H9 (cell line): ENCODE results near the gene NKX6-2. TPM values are rescaled to one million over a fixed set of nuclear protein-coding genes. Genes with fewer than 3 reads are reported as not detected.

Experiments
- DNase-seq: peaks from one replicate; pipeline ENCODE4 v3.0.0-alpha.2; 2017
- H2AFZ ChIP-seq: one replicate; pipeline ENCODE4 v1.6.1; 2013; ENCODE audit warnings: mild to moderate bottlenecking, low read length, control low read depth, moderate library complexity
- H2AK5ac ChIP-seq: 2 replicates; pipeline ENCODE4 v1.6.1; 2013; ENCODE audit warnings: low read length, control low read depth, mixed read lengths; ENCODE audit not compliant: insufficient read length
- H2BK120ac ChIP-seq: one replicate; pipeline ENCODE4 v1.6.1; 2013; ENCODE audit warnings: low read depth, mild to moderate bottlenecking, low read length, control low read depth, inconsistent platforms; ENCODE audit not compliant: poor library complexity, severe bottlenecking
- H2BK12ac ChIP-seq: 2 replicates; pipeline ENCODE4 v1.6.1; 2013; ENCODE audit warnings: low read length, control low read depth, mixed read lengths, low read depth; ENCODE audit not compliant: insufficient read length
- H2BK15ac ChIP-seq: 2 replicates; pipeline ENCODE4 v1.6.1; 2013; ENCODE audit warnings: low read depth, low read length, control low read depth
- H2BK20ac ChIP-seq: one replicate; pipeline ENCODE4 v1.6.1; 2013; ENCODE audit warnings: low read depth, mild to moderate bottlenecking, low read length, control low read depth, inconsistent platforms; ENCODE audit not compliant: poor library complexity, severe bottlenecking
- H2BK5ac ChIP-seq: 2 replicates; pipeline ENCODE4 v1.6.1; 2013; ENCODE audit warnings: low read length, control low read depth, mixed read lengths; ENCODE audit not compliant: insufficient read length
- H3K14ac ChIP-seq: 2 replicates; pipeline ENCODE4 v1.6.1; 2013; ENCODE audit warnings: low read length, control low read depth; ENCODE audit not compliant: insufficient read depth
- H3K18ac ChIP-seq: 2 replicates; pipeline ENCODE4 v1.6.1; 2013; ENCODE audit warnings: low read depth, mild to moderate bottlenecking, mixed read lengths, low read length, control low read depth; ENCODE audit not compliant: insufficient read length
- H3K23ac ChIP-seq: 2 replicates; pipeline ENCODE4 v1.6.1; 2013; ENCODE audit warnings: low read length, control low read depth, mixed read lengths, low read depth; ENCODE audit not compliant: insufficient read length
- H3K23me2 ChIP-seq: 2 replicates; pipeline ENCODE4 v1.6.1; 2013; ENCODE audit warnings: low read depth, mild to moderate bottlenecking, mixed read lengths, low read length, control low read depth; ENCODE audit not compliant: insufficient read length, poor library complexity, severe bottlenecking
- H3K27ac ChIP-seq: 2 replicates; pipeline ENCODE4 v1.5.1; 2013; ENCODE audit warnings: low read length, control low read depth, mixed read lengths, low read depth; ENCODE audit not compliant: insufficient read length
- H3K27me3 ChIP-seq: 2 replicates; pipeline ENCODE4 v1.6.1; 2013; ENCODE audit warnings: low read length, control low read depth, inconsistent platforms; ENCODE audit not compliant: insufficient read depth
- H3K4ac ChIP-seq: 2 replicates; pipeline ENCODE4 v1.6.1; 2013; ENCODE audit warnings: low read depth, mild to moderate bottlenecking, control low read depth, inconsistent platforms, low read length, moderate library complexity
- H3K4me1 ChIP-seq: 2 replicates; pipeline ENCODE4 v1.6.1; 2013; ENCODE audit warnings: low read length, control low read depth, inconsistent platforms; ENCODE audit not compliant: insufficient read depth
- H3K4me2 ChIP-seq: 2 replicates; pipeline ENCODE4 v1.6.1; 2013; ENCODE audit warnings: low read length, control low read depth, mixed read lengths; ENCODE audit not compliant: insufficient read length, insufficient read depth
- H3K56ac ChIP-seq: 2 replicates; pipeline ENCODE4 v1.6.1; 2013; ENCODE audit warnings: low read depth, mild to moderate bottlenecking, mixed read lengths, low read length, control low read depth; ENCODE audit not compliant: insufficient read length
- H3K79me1 ChIP-seq: 2 replicates; pipeline ENCODE4 v1.6.1; 2013; ENCODE audit warnings: low read depth, mild to moderate bottlenecking, moderate library complexity, low read length, control low read depth, inconsistent platforms; ENCODE audit not compliant: insufficient read depth, poor library complexity, severe bottlenecking
- H3K79me2 ChIP-seq: 2 replicates; pipeline ENCODE4 v1.6.1; 2013; ENCODE audit warnings: low read length, control low read depth, inconsistent platforms; ENCODE audit not compliant: insufficient read depth
- H3K9ac ChIP-seq: 2 replicates; pipeline ENCODE4 v1.6.1; 2013; ENCODE audit warnings: low read length, control low read depth, mixed read lengths; ENCODE audit not compliant: insufficient read length; ENCODE audit errors: extremely low read depth
- H3K9me3 ChIP-seq: one replicate; pipeline ENCODE4 v1.6.1; 2013; ENCODE audit warnings: low read depth, low read length, inconsistent platforms; ENCODE audit not compliant: control insufficient read depth
- H3T11ph ChIP-seq: one replicate; pipeline ENCODE4 v1.6.1; 2013; ENCODE audit warnings: mild to moderate bottlenecking, low read length, control low read depth, inconsistent platforms
- H4K20me1 ChIP-seq: one replicate; pipeline ENCODE4 v1.6.1; 2013; ENCODE audit not compliant: control insufficient read depth, insufficient read length, insufficient read depth
- H4K5ac ChIP-seq: 2 replicates; pipeline ENCODE4 v1.6.1; 2013; ENCODE audit warnings: low read depth, mild to moderate bottlenecking, mixed read lengths, low read length, control low read depth; ENCODE audit not compliant: insufficient read length
- H4K8ac ChIP-seq: replicated peaks from 2 replicates; pipeline ENCODE4 v1.6.1; 2013; ENCODE audit warnings: low read length, control low read depth, mixed read lengths, low read depth; ENCODE audit not compliant: insufficient read length
- H4K91ac ChIP-seq: 2 replicates; pipeline ENCODE4 v1.6.1; 2013; ENCODE audit warnings: low read depth, mild to moderate bottlenecking, moderate library complexity, mixed read lengths, low read length, control low read depth; ENCODE audit not compliant: insufficient read length
- H3K27ac Mint-ChIP-seq, 3 experiments: 2 replicates in 2 of 3; 3 replicates in 1 of 3; pipeline ENCODE4 v1.8.0; 2020 to 2021; ENCODE audit warnings: mixed read lengths in 3 of 3, mild to moderate bottlenecking in 1 of 3, moderate library complexity in 1 of 3
- H3K27me3 Mint-ChIP-seq: 2 replicates; pipeline ENCODE4 v1.8.0; 2021; ENCODE audit warnings: low read depth, mild to moderate bottlenecking, moderate library complexity, mixed read lengths
- H3K36me3 Mint-ChIP-seq, 3 experiments: 2 replicates in 2 of 3; 3 replicates in 1 of 3; pipeline ENCODE4 v1.8.0; 2020 to 2021; ENCODE audit warnings: low read depth in 3 of 3, mixed read lengths in 3 of 3; ENCODE audit not compliant: insufficient read depth in 1 of 3
- H3K4me1 Mint-ChIP-seq, 2 experiments: 2 replicates each; pipeline ENCODE4 v1.8.0; 2020; ENCODE audit warnings: mixed read lengths in 2 of 2
- H3K4me3 Mint-ChIP-seq, 2 experiments: 2 replicates in 1 of 2; 3 replicates in 1 of 2; pipeline ENCODE4 v1.8.0; 2020 to 2021; ENCODE audit warnings: mild to moderate bottlenecking in 2 of 2, mixed read lengths in 2 of 2, moderate library complexity in 1 of 2
- H3K9me3 Mint-ChIP-seq, 2 experiments: 2 replicates in 1 of 2; 3 replicates in 1 of 2; pipeline ENCODE4 v1.8.0; 2020; ENCODE audit warnings: mild to moderate bottlenecking in 2 of 2, mixed read lengths in 2 of 2, moderate library complexity in 1 of 2
- WGBS: extraction: QIAGEN DNeasy Blood & Tissue Kit; methylation state at CpG from one replicate; pipeline ENCODE4 v1.1.7; 2013; ENCODE audit warnings: missing lambda C conversion rate, low lambda C conversion rate, mixed read lengths; ENCODE audit not compliant: insufficient read length; ENCODE audit errors: extremely low coverage; 5-methylcytosine and 5-hydroxymethylcytosine counted together
- total RNA-seq: library from RNA; stranded (reverse); gene quantifications from 2 replicates; pipeline ENCODE4 v1.2.1, GENCODE V29; 2021
- TF ChIP-seq, protein P1 (sequence below): fragments of 200-600 bp; sonication (generic); conservative IDR thresholded peaks from 3 replicates; pipeline ENCODE4 v1.8.0; 2021; ENCODE audit warnings: antibody characterized with exemption, mild to moderate bottlenecking

NKX6-2 gene
- total RNA-seq, 1 experiment from 2014 or later: 0.13 TPM

DNA sequence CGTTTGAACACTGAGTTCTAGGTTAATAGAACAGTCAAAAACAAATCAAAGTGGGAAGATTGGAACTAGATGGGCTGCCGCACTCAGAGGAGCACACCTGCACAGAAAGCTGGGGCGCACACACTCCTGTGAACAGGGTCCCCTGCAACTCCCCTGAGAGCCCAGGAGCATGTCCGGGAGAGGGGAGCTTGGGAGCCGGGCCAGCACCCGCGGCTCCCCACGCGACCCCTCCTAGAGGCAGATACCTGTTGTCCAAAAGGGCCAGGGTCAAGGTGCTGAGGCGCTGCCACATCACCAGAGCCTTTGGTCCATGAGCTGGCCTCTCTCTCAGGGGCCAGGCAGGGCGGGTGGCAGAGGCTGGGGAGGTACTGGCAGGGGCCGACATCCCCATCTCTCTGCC, 5.6 kb downstream of the NKX6-2 start:
- no peak overlapping the region for H3K4ac ChIP-seq
- no peak for DNase-seq
- no peak overlapping the region for H2AFZ ChIP-seq
- TF ChIP-seq, protein P1, sequence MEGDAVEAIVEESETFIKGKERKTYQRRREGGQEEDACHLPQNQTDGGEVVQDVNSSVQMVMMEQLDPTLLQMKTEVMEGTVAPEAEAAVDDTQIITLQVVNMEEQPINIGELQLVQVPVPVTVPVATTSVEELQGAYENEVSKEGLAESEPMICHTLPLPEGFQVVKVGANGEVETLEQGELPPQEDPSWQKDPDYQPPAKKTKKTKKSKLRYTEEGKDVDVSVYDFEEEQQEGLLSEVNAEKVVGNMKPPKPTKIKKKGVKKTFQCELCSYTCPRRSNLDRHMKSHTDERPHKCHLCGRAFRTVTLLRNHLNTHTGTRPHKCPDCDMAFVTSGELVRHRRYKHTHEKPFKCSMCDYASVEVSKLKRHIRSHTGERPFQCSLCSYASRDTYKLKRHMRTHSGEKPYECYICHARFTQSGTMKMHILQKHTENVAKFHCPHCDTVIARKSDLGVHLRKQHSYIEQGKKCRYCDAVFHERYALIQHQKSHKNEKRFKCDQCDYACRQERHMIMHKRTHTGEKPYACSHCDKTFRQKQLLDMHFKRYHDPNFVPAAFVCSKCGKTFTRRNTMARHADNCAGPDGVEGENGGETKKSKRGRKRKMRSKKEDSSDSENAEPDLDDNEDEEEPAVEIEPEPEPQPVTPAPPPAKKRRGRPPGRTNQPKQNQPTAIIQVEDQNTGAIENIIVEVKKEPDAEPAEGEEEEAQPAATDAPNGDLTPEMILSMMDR: no peak
- H3K27me3 ChIP-seq: peaks cover 34% of the 10 kb centered on the region
- H3K9me3 ChIP-seq: no peaks in the 10 kb centered on the region
- H3K23ac ChIP-seq: no peak overlapping the region
- no peak overlapping the region for H3K18ac ChIP-seq
- no peak overlapping the region for H2AK5ac ChIP-seq
- no peak overlapping the region for H2BK120ac ChIP-seq
- no peak overlapping the region for H2BK20ac ChIP-seq
- H3K36me3 Mint-ChIP-seq: peaks cover 0 to 3% (median 0%) of the 10 kb centered on the region in 3 experiments; a peak in 4 of 7 replicates
- H3K79me1 ChIP-seq: no peaks in the 10 kb centered on the region
- H4K5ac ChIP-seq: no peak overlapping the region
- no peaks in the 10 kb centered on the region for H3K79me2 ChIP-seq
- no peak overlapping the region for H2BK12ac ChIP-seq
- H4K20me1 ChIP-seq: no peaks in the 10 kb centered on the region
- H3K4me3 Mint-ChIP-seq: no peak overlapping the region
- WGBS: no CpG with 5 or more reads among the region's 12 CpGs
- H3K4me1 Mint-ChIP-seq: peaks cover 14 to 21% of the 10 kb centered on the region in 2 experiments
- H2BK15ac ChIP-seq: no peak overlapping the region
- no peak overlapping the region for H3K27ac Mint-ChIP-seq
- no peak overlapping the region for H4K91ac ChIP-seq
- H3K14ac ChIP-seq: no peak overlapping the region
- no peak overlapping the region for H3K27ac ChIP-seq
- H2BK5ac ChIP-seq: no peak overlapping the region
- H3K9me3 Mint-ChIP-seq: no peaks in the 10 kb centered on the region; a peak in 1 of 5 replicates
- H3K27me3 Mint-ChIP-seq: peaks cover 45% of the 10 kb centered on the region
- H3K9ac ChIP-seq: no peak overlapping the region
- H3K56ac ChIP-seq: no peak overlapping the region
- 0 out of 2 replicates have a peak, but pooled peaks cover 3% of the 10 kb centered on the region for H3K4me1 ChIP-seq
- no peak overlapping the region for H3T11ph ChIP-seq
- H4K8ac ChIP-seq: no peak overlapping the region
- H3K4me2 ChIP-seq: no peak overlapping the region
- no peaks in the 10 kb centered on the region for H3K23me2 ChIP-seq
